CD4-positive, alpha-beta T cell (primary cell): ENCODE data around the gene MAPT. TPM values are rescaled to one million over a fixed set of nuclear protein-coding genes. Genes with fewer than 3 reads are reported as not detected.

Source experiments
- ATAC-seq: fragments of 200-7000 bp; cut with Tn5 transposase; one replicate; pipeline ENCODE4 v1.10.0; 2022; ENCODE audit warnings: mild to moderate bottlenecking; ENCODE audit not compliant: poor library complexity
- CTCF ChIA-PET: fragments of 350-600 bp; sonication (Branson Sonifier 250); formaldehyde crosslinking; loops from one replicate; lab custom pipeline; 2021; ENCODE audit warnings: antibody characterized with exemption, inconsistent platforms; lab: Charles Lee
- POLR2A ChIA-PET: fragments of 350-600 bp; sonication (Branson Sonifier 250); formaldehyde crosslinking; loops from one replicate; lab custom pipeline; 2021; ENCODE audit warnings: antibody characterized with exemption, inconsistent platforms; lab: Charles Lee
- DNase-seq, 14 experiments: peaks; one replicate each; pipeline ENCODE4 v3.0.0-alpha.2; 2013 to 2020; ENCODE audit warnings: mixed read lengths in 2 of 14
- H3K27ac ChIP-seq, 2 donors: one replicate each; pipeline versions ENCODE4 v1.5.1 to v1.7.0; 2013; ENCODE audit warnings: low read length in 2 of 2, low read depth in 1 of 2, mild to moderate bottlenecking in 1 of 2
- H3K27me3 ChIP-seq, 2 experiments: 1 replicate in 1 of 2; 2 replicates in 1 of 2; pipeline versions ENCODE4 v1.6.1 to v1.7.0; 2013; ENCODE audit warnings: low read length in 2 of 2, control low read depth in 1 of 2, mild to moderate bottlenecking in 1 of 2, moderate library complexity in 1 of 2; ENCODE audit not compliant: insufficient read depth in 2 of 2, control insufficient read depth in 1 of 2
- H3K36me3 ChIP-seq: one replicate; pipeline ENCODE4 v1.6.1; 2013; ENCODE audit warnings: low read length, control low read depth; ENCODE audit not compliant: insufficient read depth
- H3K4me1 ChIP-seq: one replicate; pipeline ENCODE4 v1.6.1; 2013; ENCODE audit warnings: low read length, control low read depth; ENCODE audit not compliant: insufficient read depth
- H3K4me3 ChIP-seq: one replicate; pipeline ENCODE4 v1.5.1; 2013; ENCODE audit warnings: mild to moderate bottlenecking, low read length, moderate library complexity
- H3K9me3 ChIP-seq, 2 experiments: 1 replicate in 1 of 2; 2 replicates in 1 of 2; pipeline versions ENCODE4 v1.6.1 to v1.7.0; 2013; ENCODE audit warnings: low read length in 2 of 2, mild to moderate bottlenecking in 2 of 2, control low read depth in 1 of 2, moderate library complexity in 1 of 2; ENCODE audit not compliant: control insufficient read depth in 1 of 2, insufficient read depth in 1 of 2
- H3K27ac Mint-ChIP-seq: one replicate; pipeline ENCODE4 v1.8.0; 2020; ENCODE audit warnings: mixed read lengths
- H3K27me3 Mint-ChIP-seq: one replicate; pipeline ENCODE4 v1.8.0; 2021; ENCODE audit warnings: mixed read lengths
- H3K36me3 Mint-ChIP-seq: one replicate; pipeline ENCODE4 v1.8.0; 2021; ENCODE audit warnings: low read depth, mixed read lengths
- H3K4me1 Mint-ChIP-seq: one replicate; pipeline ENCODE4 v1.8.0; 2021; ENCODE audit warnings: low read depth, mixed read lengths
- H3K4me3 Mint-ChIP-seq: one replicate; pipeline ENCODE4 v1.8.0; 2020; ENCODE audit warnings: mild to moderate bottlenecking, mixed read lengths
- H3K9me3 Mint-ChIP-seq: one replicate; pipeline ENCODE4 v1.8.0; 2020; ENCODE audit warnings: mixed read lengths
- CTCF ChIP-seq: fragments of 200-600 bp; IDR thresholded peaks from one replicate; pipeline ENCODE4 v1.8.0; 2022; ENCODE audit warnings: antibody characterized with exemption, mild to moderate bottlenecking
- intact Hi-C, 2 experiments: fragments of 100-400 bp; cut with DNase I in 1 of 2; cut with micrococcal nuclease in 1 of 2; formaldehyde crosslinking; loops; one replicate each; pipeline versions ENCODE4 v1.15.1 to v1.9.0; 2023 to 2025; cut with DNase I, micrococcal nuclease
- total RNA-seq, 174 experiments: library from RNA in 2 of 174; stranded (reverse) in 2 of 174; gene quantifications; one replicate each; pipeline ENCODE4 v1.2.3 and lab custom pipeline; 2021 to 2026

The MAPT gene
- total RNA-seq, 2 experiments from 2014 or later: 0.41 to 0.53 TPM

- POLR2A ChIA-PET: no interaction called here
- H3K4me3 ChIP-seq: no peak overlapping the region
- CTCF ChIA-PET: no interaction called here
- no peak overlapping the region for H3K27ac ChIP-seq
- intact Hi-C loops: no loop called here
- no peaks in the 10 kb centered on the region for H3K4me1 ChIP-seq
- no peaks in the 10 kb centered on the region for H3K9me3 ChIP-seq
- DNase-seq: no peak
- no peak for TF ChIP-seq CTCF
- H3K27me3 ChIP-seq: no peaks in the 10 kb centered on the region
- no peak for ATAC-seq
- Mint-ChIP-seq H3K27ac (no peak overlapping the region), H3K4me3 (no peak overlapping the region), H3K4me1 (no peaks in the 10 kb centered on the region), H3K9me3 (no peaks in the 10 kb centered on the region), H3K36me3 (no peaks in the 10 kb centered on the region), H3K27me3 (no peaks in the 10 kb centered on the region)
- H3K36me3 ChIP-seq: no peaks in the 10 kb centered on the region
These were observed 91.7 kb downstream of the MAPT start for GRCh38 chr17:45986056-45986455.

- POLR2A ChIA-PET: no interaction called here
- H3K27ac Mint-ChIP-seq: no peak overlapping the region
- intact Hi-C loops: no loop called here
- DNase-seq: no peak
- Histone ChIP-seq H3K27me3 (no peaks in the 10 kb centered on the region), H3K27ac (no peak overlapping the region), H3K4me1 (no peaks in the 10 kb centered on the region), H3K9me3 (no peaks in the 10 kb centered on the region), H3K36me3 (no peaks in the 10 kb centered on the region), H3K4me3 (no peak overlapping the region)
- CTCF ChIA-PET: no interaction called here
- no peaks in the 10 kb centered on the region for H3K4me1 Mint-ChIP-seq
- H3K27me3 Mint-ChIP-seq: no peaks in the 10 kb centered on the region
- ATAC-seq: no peak
- H3K36me3 Mint-ChIP-seq: no peaks in the 10 kb centered on the region
- no peaks in the 10 kb centered on the region for H3K9me3 Mint-ChIP-seq
- H3K4me3 Mint-ChIP-seq: no peak overlapping the region
- TF ChIP-seq CTCF: no peak
These were observed 93.4 kb downstream of the MAPT start for GRCh38 chr17:45987706-45988105.

- Histone ChIP-seq H3K4me1 (no peaks in the 10 kb centered on the region), H3K27ac (no peak overlapping the region), H3K27me3 (no peaks in the 10 kb centered on the region), H3K4me3 (no peak overlapping the region), H3K9me3 (no peaks in the 10 kb centered on the region), H3K36me3 (no peaks in the 10 kb centered on the region)
- POLR2A ChIA-PET: no interaction called here
- DNase-seq: no peak
- H3K36me3 Mint-ChIP-seq: no peaks in the 10 kb centered on the region
- H3K27me3 Mint-ChIP-seq: no peaks in the 10 kb centered on the region
- intact Hi-C loops: no loop called here
- H3K27ac Mint-ChIP-seq: no peak overlapping the region
- H3K9me3 Mint-ChIP-seq: no peaks in the 10 kb centered on the region
- no peak for TF ChIP-seq CTCF
- no peak for ATAC-seq
- H3K4me3 Mint-ChIP-seq: no peak overlapping the region
- no peaks in the 10 kb centered on the region for H3K4me1 Mint-ChIP-seq
- CTCF ChIA-PET: no interaction called here
These were observed 95.4 kb downstream of the MAPT start for GRCh38 chr17:45989759-45990158.
